GM04503 (cell line): ENCODE data around the gene SLC5A8.

Source experiments
- DNase-seq: peaks from one replicate; pipeline ENCODE4 v3.0.0-alpha.2; 2012; ENCODE audit warnings: low read depth

The SLC5A8 gene, protein sequence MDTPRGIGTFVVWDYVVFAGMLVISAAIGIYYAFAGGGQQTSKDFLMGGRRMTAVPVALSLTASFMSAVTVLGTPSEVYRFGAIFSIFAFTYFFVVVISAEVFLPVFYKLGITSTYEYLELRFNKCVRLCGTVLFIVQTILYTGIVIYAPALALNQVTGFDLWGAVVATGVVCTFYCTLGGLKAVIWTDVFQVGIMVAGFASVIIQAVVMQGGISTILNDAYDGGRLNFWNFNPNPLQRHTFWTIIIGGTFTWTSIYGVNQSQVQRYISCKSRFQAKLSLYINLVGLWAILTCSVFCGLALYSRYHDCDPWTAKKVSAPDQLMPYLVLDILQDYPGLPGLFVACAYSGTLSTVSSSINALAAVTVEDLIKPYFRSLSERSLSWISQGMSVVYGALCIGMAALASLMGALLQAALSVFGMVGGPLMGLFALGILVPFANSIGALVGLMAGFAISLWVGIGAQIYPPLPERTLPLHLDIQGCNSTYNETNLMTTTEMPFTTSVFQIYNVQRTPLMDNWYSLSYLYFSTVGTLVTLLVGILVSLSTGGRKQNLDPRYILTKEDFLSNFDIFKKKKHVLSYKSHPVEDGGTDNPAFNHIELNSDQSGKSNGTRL

DNA sequence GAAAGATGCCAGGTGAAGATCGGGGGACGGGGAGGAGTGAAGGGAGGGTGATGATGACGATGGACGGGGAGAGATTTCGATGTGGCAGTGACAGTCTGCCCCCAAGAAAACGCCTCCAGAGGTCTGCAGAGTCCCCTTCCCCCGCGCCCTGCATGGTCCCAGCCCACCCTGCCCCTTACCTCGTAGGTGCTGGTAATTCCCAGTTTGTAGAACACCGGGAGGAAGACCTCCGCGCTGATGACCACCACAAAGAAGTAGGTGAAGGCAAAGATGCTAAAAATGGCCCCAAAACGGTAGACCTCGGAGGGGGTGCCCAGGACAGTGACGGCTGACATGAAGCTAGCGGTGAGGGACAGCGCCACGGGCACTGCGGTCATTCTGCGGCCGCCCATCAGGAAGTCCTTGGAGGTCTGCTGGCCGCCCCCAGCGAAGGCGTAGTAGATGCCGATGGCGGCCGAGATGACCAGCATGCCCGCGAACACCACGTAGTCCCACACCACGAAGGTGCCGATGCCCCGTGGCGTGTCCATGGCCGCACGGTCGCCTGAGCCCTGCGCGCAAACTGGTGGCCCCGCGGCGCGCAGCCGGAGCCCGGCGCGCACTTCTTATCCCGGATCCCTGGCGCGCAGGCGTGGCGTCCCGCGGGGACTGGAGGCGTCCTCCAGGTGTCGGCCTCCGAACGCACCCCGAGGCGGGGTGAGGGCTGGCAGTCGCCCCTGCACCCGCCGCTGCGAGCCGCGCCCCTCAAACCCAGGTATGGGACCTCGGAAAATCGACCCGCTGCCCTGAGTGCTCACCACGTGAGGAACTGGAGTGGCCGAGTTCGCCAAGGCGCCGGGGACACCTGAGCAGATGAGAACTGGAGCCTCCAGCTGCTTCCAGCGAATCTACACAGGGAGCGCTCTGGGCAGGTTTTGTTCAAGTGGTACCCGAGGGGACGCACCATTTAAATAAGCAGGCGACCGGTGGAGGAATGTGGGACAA lies at the start of gene SLC5A8:
Gene SLC5A8 (minus strand): TSS at position 920 of the 984 bp plus-strand sequence. CDS start 390 bp downstream, at position 530.
- no peak for DNase-seq

GRCh38 chr12:101257357-101257756 lies 47.3 kb upstream of the SLC5A8 start:
- no peak for DNase-seq

GRCh38 chr12:101256266-101256665 lies 46.2 kb upstream of the SLC5A8 start:
- DNase-seq, result no peak

GRCh38 chr12:101243616-101244015 lies 33.6 kb upstream of the SLC5A8 start:
- no peak for DNase-seq

GRCh38 chr12:101243074-101243473 lies 33.0 kb upstream of the SLC5A8 start:
- DNase-seq, result no peak

DNA sequence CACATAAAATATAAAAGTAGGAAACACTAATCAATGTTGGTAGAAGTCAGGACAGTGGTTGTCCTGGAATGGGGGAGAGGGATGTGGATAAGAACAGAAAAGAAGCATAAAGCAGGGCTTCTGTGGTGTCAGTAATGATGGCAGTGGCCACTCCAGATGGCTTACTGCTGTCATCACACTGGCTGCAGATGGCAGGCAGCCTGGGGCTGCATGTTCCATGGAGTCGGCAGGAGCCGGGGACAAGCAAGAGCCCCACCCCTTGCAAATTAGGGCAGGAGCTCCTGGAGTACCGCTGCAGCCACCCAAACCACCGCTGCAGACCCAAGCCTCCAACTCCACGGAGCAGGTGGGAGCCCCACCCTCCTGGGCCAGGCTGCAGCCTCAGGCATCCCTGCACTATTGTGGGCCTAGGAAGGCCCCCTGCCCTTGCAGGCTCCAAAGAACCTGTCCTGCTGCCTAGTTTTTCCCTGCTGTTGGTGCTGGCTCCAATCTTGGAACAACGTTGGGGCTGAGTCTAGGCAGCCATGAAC lies 28.8 kb upstream of the SLC5A8 start:
- no peak for DNase-seq

GRCh38 chr12:101238306-101238705 lies 28.3 kb upstream of the SLC5A8 start:
- DNase-seq, result no peak

- DNase-seq, result no peak
These were observed 25.6 kb upstream of the SLC5A8 start for GRCh38 chr12:101235686-101236085.

DNA sequence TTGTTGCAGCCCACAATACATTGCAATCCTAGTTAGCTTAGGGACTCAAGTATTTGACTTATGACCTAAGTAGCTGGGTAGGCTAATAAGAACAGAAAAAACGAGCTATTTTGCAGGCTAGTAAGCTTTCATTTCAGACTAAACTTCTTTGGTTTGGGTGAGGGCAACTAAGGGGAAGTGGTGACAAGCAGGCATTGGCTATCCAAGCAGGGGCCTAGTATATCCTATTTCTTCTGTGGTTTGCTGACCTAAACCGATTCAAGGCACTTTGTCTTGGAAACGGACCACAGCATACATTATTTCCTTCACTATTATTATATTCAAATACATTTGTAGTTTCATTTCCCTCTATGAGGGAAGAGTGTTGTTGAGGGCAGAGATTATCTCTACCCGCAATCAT lies 21.6 kb upstream of the SLC5A8 start:
- no peak for DNase-seq

- peak; percentile 75 for DNase-seq
These were observed 20.5 kb upstream of the SLC5A8 start for GRCh38 chr12:101230547-101230946.

GRCh38 chr12:101229841-101230241 lies 19.8 kb upstream of the SLC5A8 start:
- no peak for DNase-seq

- no peak for DNase-seq
These were observed 11.3 kb upstream of the SLC5A8 start for GRCh38 chr12:101221301-101221700.

- no peak for DNase-seq
These were observed 6.8 kb upstream of the SLC5A8 start for GRCh38 chr12:101216810-101217209.

DNA sequence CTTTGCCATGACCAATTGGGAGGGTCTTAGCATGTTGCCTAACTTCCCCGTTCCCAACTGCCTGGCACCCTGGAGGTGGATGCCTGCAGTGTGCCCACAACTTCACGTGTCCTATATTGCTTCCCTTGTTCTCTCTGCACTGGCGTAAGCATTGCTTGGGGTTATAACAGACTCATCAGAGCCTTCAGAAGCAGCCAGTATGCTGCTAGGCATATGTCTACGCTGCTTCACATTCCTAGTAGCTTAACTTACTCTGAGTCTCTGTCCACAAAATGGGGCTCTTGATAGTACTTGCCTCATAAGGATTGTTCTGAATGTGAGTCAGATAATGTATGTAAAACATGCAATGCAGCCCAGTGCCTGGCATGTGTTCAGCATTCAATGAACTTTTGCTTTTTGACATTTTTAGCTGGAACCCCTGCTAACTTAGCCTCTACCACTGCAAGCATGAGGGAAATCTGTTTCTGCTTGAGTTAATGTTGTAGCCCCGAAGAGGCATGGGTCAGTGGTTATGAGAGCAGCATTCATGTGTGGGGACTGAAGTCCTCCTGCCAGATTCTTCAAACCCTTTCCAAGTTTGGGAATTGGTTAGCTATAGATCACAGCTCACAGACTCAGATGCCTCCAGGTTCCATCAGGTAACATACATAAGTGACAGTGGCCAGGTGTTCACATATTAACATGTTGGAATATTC lies 2.8 kb downstream of the SLC5A8 start:
- DNase-seq, result no peak

DNA sequence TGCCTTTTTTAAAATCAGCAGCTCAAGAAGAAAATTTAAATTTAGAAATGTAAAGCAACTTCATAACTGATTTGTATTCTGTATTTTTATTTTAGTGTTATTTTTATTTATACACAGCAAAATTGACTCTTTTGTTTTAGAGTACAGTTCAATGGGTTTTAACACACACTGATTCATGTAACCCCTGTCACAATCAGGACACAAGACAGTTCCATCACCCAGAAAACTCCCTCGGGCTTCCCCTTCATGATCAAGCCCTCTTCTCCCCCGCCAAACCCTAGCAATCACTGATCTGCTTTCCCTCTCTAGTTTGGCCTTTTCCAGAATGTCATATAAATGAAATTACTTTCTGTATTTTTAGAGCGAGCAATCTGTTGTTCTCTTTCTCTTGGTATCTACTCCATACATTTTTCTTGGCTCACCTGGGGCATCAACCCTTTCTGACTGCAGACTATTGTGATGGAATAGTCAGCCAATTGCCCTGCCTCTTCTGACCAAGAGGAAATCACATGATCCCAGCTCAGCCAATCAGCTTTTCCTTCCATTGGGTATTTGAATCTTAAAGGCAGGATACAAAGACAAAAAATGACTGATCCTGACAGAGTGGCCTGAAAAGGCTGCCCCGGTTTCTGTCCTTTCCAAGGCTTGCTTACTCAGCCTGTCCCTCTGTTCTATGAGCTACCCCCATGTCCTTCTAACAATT lies 5.3 kb downstream of the SLC5A8 start:
- DNase-seq, result no peak

DNA sequence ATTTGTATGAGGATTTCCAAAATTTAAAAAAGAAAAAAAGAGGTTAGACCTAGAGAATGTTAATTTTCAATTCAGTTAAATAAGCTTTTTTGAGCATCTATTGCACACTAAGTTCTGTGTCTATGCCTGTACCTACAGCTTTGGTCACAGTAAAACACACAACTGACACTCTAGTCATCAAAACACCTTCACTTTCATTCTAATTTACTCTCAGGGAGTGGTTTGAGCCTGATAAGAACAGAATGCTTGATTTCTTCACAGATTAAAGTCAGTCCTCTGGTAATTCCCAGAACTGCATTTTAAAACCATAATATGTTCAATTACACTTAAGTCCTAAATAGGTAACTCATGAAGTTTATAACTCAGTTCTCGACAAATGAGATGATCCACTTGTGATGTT lies 9.2 kb downstream of the SLC5A8 start:
- no peak for DNase-seq

- DNase-seq, result no peak
These were observed 9.9 kb downstream of the SLC5A8 start for GRCh38 chr12:101200145-101200544.

DNA sequence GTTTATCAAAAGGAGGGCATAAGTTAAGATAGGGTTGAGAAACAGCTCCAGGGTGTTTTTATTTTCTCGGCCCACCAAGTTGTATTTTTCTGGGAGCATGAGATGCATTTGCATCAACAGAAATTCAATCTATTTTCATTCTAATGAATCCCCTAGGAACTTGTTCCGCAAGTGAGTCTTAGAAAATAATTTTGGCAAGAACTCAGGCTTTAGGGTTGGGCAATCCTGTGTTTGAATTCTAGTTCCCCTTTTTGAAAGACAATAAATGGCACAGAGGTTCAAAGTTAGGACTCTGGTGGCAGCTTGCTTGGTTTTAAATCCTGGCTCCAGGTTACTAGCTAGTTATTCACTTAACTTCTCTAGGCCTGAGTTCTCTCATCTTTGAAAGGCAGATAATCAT lies 23.7 kb downstream of the SLC5A8 start:
- no peak for DNase-seq

DNA sequence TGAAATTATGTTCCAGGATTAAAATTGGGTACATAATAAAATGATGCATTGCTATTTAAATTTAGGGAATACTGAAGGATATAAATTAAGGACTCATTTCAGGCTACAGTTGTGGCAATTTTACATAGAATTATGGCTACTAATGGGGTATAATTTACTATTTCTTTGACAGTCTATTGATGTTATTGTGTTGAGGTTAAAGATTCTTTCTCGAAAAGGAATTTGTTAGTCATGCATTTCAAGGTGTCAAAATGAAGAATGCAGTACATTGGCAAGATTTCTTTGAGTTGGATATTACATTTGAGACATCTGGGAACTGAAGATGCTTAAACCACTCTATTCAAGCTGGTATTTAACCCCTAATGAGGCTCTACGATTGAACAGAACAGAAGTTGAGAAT lies 28.3 kb downstream of the SLC5A8 start:
- DNase-seq, result peak; percentile 55

GRCh38 chr12:101174541-101174940 lies 35.5 kb downstream of the SLC5A8 start:
- DNase-seq, result no peak

- DNase-seq, result no peak
These were observed 36.8 kb downstream of the SLC5A8 start for GRCh38 chr12:101173197-101173749.
